H9 (cell line): ENCODE results near the gene MAGI1. TPM values are rescaled to one million over a fixed set of nuclear protein-coding genes. Genes with fewer than 3 reads are reported as not detected.

Experiments
- DNase-seq: peaks from one replicate; pipeline ENCODE4 v3.0.0-alpha.2; 2017
- H2AFZ ChIP-seq: one replicate; pipeline ENCODE4 v1.6.1; 2013; ENCODE audit warnings: mild to moderate bottlenecking, low read length, control low read depth, moderate library complexity
- H2AK5ac ChIP-seq: 2 replicates; pipeline ENCODE4 v1.6.1; 2013; ENCODE audit warnings: low read length, control low read depth, mixed read lengths; ENCODE audit not compliant: insufficient read length
- H2BK120ac ChIP-seq: one replicate; pipeline ENCODE4 v1.6.1; 2013; ENCODE audit warnings: low read depth, mild to moderate bottlenecking, low read length, control low read depth, inconsistent platforms; ENCODE audit not compliant: poor library complexity, severe bottlenecking
- H2BK12ac ChIP-seq: 2 replicates; pipeline ENCODE4 v1.6.1; 2013; ENCODE audit warnings: low read length, control low read depth, mixed read lengths, low read depth; ENCODE audit not compliant: insufficient read length
- H2BK15ac ChIP-seq: 2 replicates; pipeline ENCODE4 v1.6.1; 2013; ENCODE audit warnings: low read depth, low read length, control low read depth
- H2BK20ac ChIP-seq: one replicate; pipeline ENCODE4 v1.6.1; 2013; ENCODE audit warnings: low read depth, mild to moderate bottlenecking, low read length, control low read depth, inconsistent platforms; ENCODE audit not compliant: poor library complexity, severe bottlenecking
- H2BK5ac ChIP-seq: 2 replicates; pipeline ENCODE4 v1.6.1; 2013; ENCODE audit warnings: low read length, control low read depth, mixed read lengths; ENCODE audit not compliant: insufficient read length
- H3K14ac ChIP-seq: 2 replicates; pipeline ENCODE4 v1.6.1; 2013; ENCODE audit warnings: low read length, control low read depth; ENCODE audit not compliant: insufficient read depth
- H3K18ac ChIP-seq: 2 replicates; pipeline ENCODE4 v1.6.1; 2013; ENCODE audit warnings: low read depth, mild to moderate bottlenecking, mixed read lengths, low read length, control low read depth; ENCODE audit not compliant: insufficient read length
- H3K23ac ChIP-seq: 2 replicates; pipeline ENCODE4 v1.6.1; 2013; ENCODE audit warnings: low read length, control low read depth, mixed read lengths, low read depth; ENCODE audit not compliant: insufficient read length
- H3K23me2 ChIP-seq: 2 replicates; pipeline ENCODE4 v1.6.1; 2013; ENCODE audit warnings: low read depth, mild to moderate bottlenecking, mixed read lengths, low read length, control low read depth; ENCODE audit not compliant: insufficient read length, poor library complexity, severe bottlenecking
- H3K27ac ChIP-seq: 2 replicates; pipeline ENCODE4 v1.5.1; 2013; ENCODE audit warnings: low read length, control low read depth, mixed read lengths, low read depth; ENCODE audit not compliant: insufficient read length
- H3K27me3 ChIP-seq: 2 replicates; pipeline ENCODE4 v1.6.1; 2013; ENCODE audit warnings: low read length, control low read depth, inconsistent platforms; ENCODE audit not compliant: insufficient read depth
- H3K4ac ChIP-seq: 2 replicates; pipeline ENCODE4 v1.6.1; 2013; ENCODE audit warnings: low read depth, mild to moderate bottlenecking, control low read depth, inconsistent platforms, low read length, moderate library complexity
- H3K4me1 ChIP-seq: 2 replicates; pipeline ENCODE4 v1.6.1; 2013; ENCODE audit warnings: low read length, control low read depth, inconsistent platforms; ENCODE audit not compliant: insufficient read depth
- H3K4me2 ChIP-seq: 2 replicates; pipeline ENCODE4 v1.6.1; 2013; ENCODE audit warnings: low read length, control low read depth, mixed read lengths; ENCODE audit not compliant: insufficient read length, insufficient read depth
- H3K56ac ChIP-seq: 2 replicates; pipeline ENCODE4 v1.6.1; 2013; ENCODE audit warnings: low read depth, mild to moderate bottlenecking, mixed read lengths, low read length, control low read depth; ENCODE audit not compliant: insufficient read length
- H3K79me1 ChIP-seq: 2 replicates; pipeline ENCODE4 v1.6.1; 2013; ENCODE audit warnings: low read depth, mild to moderate bottlenecking, moderate library complexity, low read length, control low read depth, inconsistent platforms; ENCODE audit not compliant: insufficient read depth, poor library complexity, severe bottlenecking
- H3K79me2 ChIP-seq: 2 replicates; pipeline ENCODE4 v1.6.1; 2013; ENCODE audit warnings: low read length, control low read depth, inconsistent platforms; ENCODE audit not compliant: insufficient read depth
- H3K9ac ChIP-seq: 2 replicates; pipeline ENCODE4 v1.6.1; 2013; ENCODE audit warnings: low read length, control low read depth, mixed read lengths; ENCODE audit not compliant: insufficient read length; ENCODE audit errors: extremely low read depth
- H3K9me3 ChIP-seq: one replicate; pipeline ENCODE4 v1.6.1; 2013; ENCODE audit warnings: low read depth, low read length, inconsistent platforms; ENCODE audit not compliant: control insufficient read depth
- H3T11ph ChIP-seq: one replicate; pipeline ENCODE4 v1.6.1; 2013; ENCODE audit warnings: mild to moderate bottlenecking, low read length, control low read depth, inconsistent platforms
- H4K20me1 ChIP-seq: one replicate; pipeline ENCODE4 v1.6.1; 2013; ENCODE audit not compliant: control insufficient read depth, insufficient read length, insufficient read depth
- H4K5ac ChIP-seq: 2 replicates; pipeline ENCODE4 v1.6.1; 2013; ENCODE audit warnings: low read depth, mild to moderate bottlenecking, mixed read lengths, low read length, control low read depth; ENCODE audit not compliant: insufficient read length
- H4K8ac ChIP-seq: replicated peaks from 2 replicates; pipeline ENCODE4 v1.6.1; 2013; ENCODE audit warnings: low read length, control low read depth, mixed read lengths, low read depth; ENCODE audit not compliant: insufficient read length
- H4K91ac ChIP-seq: 2 replicates; pipeline ENCODE4 v1.6.1; 2013; ENCODE audit warnings: low read depth, mild to moderate bottlenecking, moderate library complexity, mixed read lengths, low read length, control low read depth; ENCODE audit not compliant: insufficient read length
- H3K27ac Mint-ChIP-seq, 3 experiments: 2 replicates in 2 of 3; 3 replicates in 1 of 3; pipeline ENCODE4 v1.8.0; 2020 to 2021; ENCODE audit warnings: mixed read lengths in 3 of 3, mild to moderate bottlenecking in 1 of 3, moderate library complexity in 1 of 3
- H3K27me3 Mint-ChIP-seq: 2 replicates; pipeline ENCODE4 v1.8.0; 2021; ENCODE audit warnings: low read depth, mild to moderate bottlenecking, moderate library complexity, mixed read lengths
- H3K36me3 Mint-ChIP-seq, 3 experiments: 2 replicates in 2 of 3; 3 replicates in 1 of 3; pipeline ENCODE4 v1.8.0; 2020 to 2021; ENCODE audit warnings: low read depth in 3 of 3, mixed read lengths in 3 of 3; ENCODE audit not compliant: insufficient read depth in 1 of 3
- H3K4me1 Mint-ChIP-seq, 2 experiments: 2 replicates each; pipeline ENCODE4 v1.8.0; 2020; ENCODE audit warnings: mixed read lengths in 2 of 2
- H3K4me3 Mint-ChIP-seq, 2 experiments: 2 replicates in 1 of 2; 3 replicates in 1 of 2; pipeline ENCODE4 v1.8.0; 2020 to 2021; ENCODE audit warnings: mild to moderate bottlenecking in 2 of 2, mixed read lengths in 2 of 2, moderate library complexity in 1 of 2
- H3K9me3 Mint-ChIP-seq, 2 experiments: 2 replicates in 1 of 2; 3 replicates in 1 of 2; pipeline ENCODE4 v1.8.0; 2020; ENCODE audit warnings: mild to moderate bottlenecking in 2 of 2, mixed read lengths in 2 of 2, moderate library complexity in 1 of 2
- WGBS: extraction: QIAGEN DNeasy Blood & Tissue Kit; methylation state at CpG from one replicate; pipeline ENCODE4 v1.1.7; 2013; ENCODE audit warnings: missing lambda C conversion rate, low lambda C conversion rate, mixed read lengths; ENCODE audit not compliant: insufficient read length; ENCODE audit errors: extremely low coverage; 5-methylcytosine and 5-hydroxymethylcytosine counted together
- total RNA-seq: library from RNA; stranded (reverse); gene quantifications from 2 replicates; pipeline ENCODE4 v1.2.1, GENCODE V29; 2021
- TF ChIP-seq, protein P1 (sequence below): fragments of 200-600 bp; sonication (generic); conservative IDR thresholded peaks from 3 replicates; pipeline ENCODE4 v1.8.0; 2021; ENCODE audit warnings: antibody characterized with exemption, mild to moderate bottlenecking

Gene MAGI1
- total RNA-seq, 1 experiment from 2014 or later = 65.7 TPM

DNA sequence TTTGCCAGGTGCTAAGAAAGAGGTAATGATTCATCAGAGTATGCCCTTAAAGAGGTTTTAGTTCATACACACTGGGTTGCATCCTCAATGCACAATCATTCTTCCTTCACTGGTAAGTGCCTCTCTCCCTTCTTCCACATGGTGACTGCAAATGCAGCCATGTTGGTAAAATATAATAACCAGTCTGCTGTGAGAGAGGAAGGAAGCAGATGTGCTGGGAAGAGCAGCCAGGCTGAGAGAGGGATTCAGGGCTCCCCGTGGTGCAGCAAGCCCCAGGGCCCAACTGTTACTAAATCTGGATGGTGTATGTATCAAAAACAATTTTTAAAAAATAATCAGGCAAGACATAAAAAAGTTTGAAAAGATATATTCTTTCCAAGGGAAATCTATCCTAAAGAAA is 498.1 kb downstream of the MAGI1 start:
- peak overlapping the region; percentile 20 to 92 (median 66); a peak in 4 of 7 replicates for H3K27ac Mint-ChIP-seq
- Histone ChIP-seq H3K18ac (no peak overlapping the region), H2BK12ac (no peak overlapping the region), H3K9ac (no peak overlapping the region), H3K56ac (no peak overlapping the region), H3K79me1 (no peaks in the 10 kb centered on the region), H2BK5ac (no peak overlapping the region), H3K4me1 (peaks cover 17% of the 10 kb centered on the region), H4K20me1 (no peaks in the 10 kb centered on the region), H2AFZ (no peak overlapping the region), H4K8ac (no peak overlapping the region), H3T11ph (no peak overlapping the region), H2BK20ac (no peak overlapping the region), H2BK15ac (no peak overlapping the region), H3K27me3 (no peaks in the 10 kb centered on the region), H3K23ac (no peak overlapping the region), H3K14ac (no peak overlapping the region), H2AK5ac (no peak overlapping the region), H3K4ac (no peak overlapping the region), H3K9me3 (no peaks in the 10 kb centered on the region), H3K79me2 (peaks cover 13% of the 10 kb centered on the region; the same call in 1 of the 2 replicates), H3K4me2 (peak overlapping the region; percentile 19), H2BK120ac (no peak overlapping the region), H3K27ac (no peak overlapping the region), H4K91ac (no peak overlapping the region), H4K5ac (no peak overlapping the region), H3K23me2 (no peaks in the 10 kb centered on the region)
- H3K9me3 Mint-ChIP-seq = peaks cover 11 to 12% of the 10 kb centered on the region in 2 experiments
- TF ChIP-seq, protein P1, sequence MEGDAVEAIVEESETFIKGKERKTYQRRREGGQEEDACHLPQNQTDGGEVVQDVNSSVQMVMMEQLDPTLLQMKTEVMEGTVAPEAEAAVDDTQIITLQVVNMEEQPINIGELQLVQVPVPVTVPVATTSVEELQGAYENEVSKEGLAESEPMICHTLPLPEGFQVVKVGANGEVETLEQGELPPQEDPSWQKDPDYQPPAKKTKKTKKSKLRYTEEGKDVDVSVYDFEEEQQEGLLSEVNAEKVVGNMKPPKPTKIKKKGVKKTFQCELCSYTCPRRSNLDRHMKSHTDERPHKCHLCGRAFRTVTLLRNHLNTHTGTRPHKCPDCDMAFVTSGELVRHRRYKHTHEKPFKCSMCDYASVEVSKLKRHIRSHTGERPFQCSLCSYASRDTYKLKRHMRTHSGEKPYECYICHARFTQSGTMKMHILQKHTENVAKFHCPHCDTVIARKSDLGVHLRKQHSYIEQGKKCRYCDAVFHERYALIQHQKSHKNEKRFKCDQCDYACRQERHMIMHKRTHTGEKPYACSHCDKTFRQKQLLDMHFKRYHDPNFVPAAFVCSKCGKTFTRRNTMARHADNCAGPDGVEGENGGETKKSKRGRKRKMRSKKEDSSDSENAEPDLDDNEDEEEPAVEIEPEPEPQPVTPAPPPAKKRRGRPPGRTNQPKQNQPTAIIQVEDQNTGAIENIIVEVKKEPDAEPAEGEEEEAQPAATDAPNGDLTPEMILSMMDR = no peak
- no peak for DNase-seq
- no CpG with 5 or more reads among the region's 1 CpG for WGBS
- H3K36me3 Mint-ChIP-seq = peaks cover 8 to 17% (median 9%) of the 10 kb centered on the region in 3 experiments; a peak in 6 of 7 replicates
- peak overlapping the region in 1 of 2 experiments; percentile 47; a peak in 2 of 5 replicates for H3K4me3 Mint-ChIP-seq
- H3K27me3 Mint-ChIP-seq = no peaks in the 10 kb centered on the region
- peaks cover 16 to 36% of the 10 kb centered on the region in 2 experiments for H3K4me1 Mint-ChIP-seq
